Measurements from ENCODE around the gene PRG2. TPM values are rescaled to one million over a fixed set of nuclear protein-coding genes. Genes with fewer than 3 reads are reported as not detected.

Gene PRG2
- total and polyA plus RNA-seq, 2 donors (not counting 1 experiment from before 2014, with no cell fraction given): 0.07 TPM; not detected in 1

DNA sequence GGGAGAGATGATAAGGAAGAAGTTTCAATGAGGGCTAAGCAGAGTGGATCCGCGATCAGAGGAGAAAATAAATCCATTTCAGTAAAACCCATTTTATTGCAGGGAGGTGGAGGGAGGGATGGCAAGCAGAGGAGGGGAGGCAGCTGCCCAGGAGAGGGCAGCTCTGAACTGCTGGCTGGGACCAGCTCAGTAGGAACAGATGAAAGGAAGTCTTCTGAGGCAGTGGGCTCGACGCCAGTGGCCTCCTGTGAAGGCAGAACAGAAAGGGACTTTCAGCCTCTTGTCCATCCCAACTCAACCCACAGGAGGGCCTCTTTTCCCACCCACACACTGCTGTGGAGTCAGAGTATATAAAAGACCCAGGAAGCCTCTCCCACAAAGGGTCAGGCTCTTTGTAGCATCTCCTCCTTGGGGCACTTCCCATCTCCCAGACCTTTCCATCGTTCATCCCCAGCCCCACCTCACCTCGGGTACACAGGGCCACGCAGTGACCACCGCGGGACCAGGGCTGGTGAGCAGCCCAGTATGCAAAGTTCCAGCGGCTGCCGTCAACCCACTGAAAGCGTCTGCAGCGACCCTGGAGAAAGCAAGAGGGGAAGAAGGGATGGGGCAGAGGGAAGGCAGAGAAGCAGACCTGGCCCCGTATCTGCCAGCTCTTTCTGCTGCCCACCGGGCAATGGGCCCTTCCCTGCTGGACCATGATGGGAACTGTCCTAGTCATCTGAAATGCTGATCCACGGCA is 3.0 kb downstream of the PRG2 start:
- Histone ChIP-seq H3K4me2 (replicated peaks; ENCODE audit: low read depth, low read length, poor library complexity, severe bottlenecking) (no peak overlapping the region), H3K9ac (ENCODE audit: low read length) (no peak overlapping the region), H4K20me1 (ENCODE audit: control insufficient read depth, insufficient read depth, low read length, poor library complexity, severe bottlenecking) (no peaks in the 10 kb centered on the region), H3K4me1 (ENCODE audit: control insufficient read depth in 2 of 2, insufficient read depth in 2 of 2, low read length in 2 of 2) (no peaks in the 10 kb centered on the region), H2AFZ (ENCODE audit: insufficient read depth, low read depth, low read length, poor library complexity, severe bottlenecking) (no peak overlapping the region), H3K9me3 (ENCODE audit: control extremely low read depth in 1 of 3, control insufficient read depth in 2 of 3, insufficient read depth in 1 of 3, low read length in 2 of 3) (no peaks in the 10 kb centered on the region), H3K4me3 (ENCODE audit: control extremely low read depth in 1 of 5, extremely low read depth in 1 of 5, insufficient read depth in 1 of 5, low read depth in 2 of 5, low read length in 4 of 5) (no peak overlapping the region), H3K79me2 (ENCODE audit: control insufficient read depth, insufficient read depth, low read length) (no peaks in the 10 kb centered on the region), H3K36me3 (replicated peaks in 1 of 2; ENCODE audit: control extremely low read depth in 1 of 2, control insufficient read depth in 1 of 2, extremely low read depth in 1 of 2, insufficient read depth in 2 of 2, low read length in 1 of 2) (no peaks in the 10 kb centered on the region), H3K27ac (ENCODE audit: low read length in 2 of 2) (no peak overlapping the region), H3K27me3 (replicated peaks in 1 of 4; ENCODE audit: control extremely low read depth in 1 of 4, control insufficient read depth in 3 of 4, insufficient read depth in 4 of 4, low read length in 3 of 4) (no peaks in the 10 kb centered on the region)
- TF ChIP-seq EZH2 (IDR thresholded peaks at IDR 0.05; ENCODE audit: borderline replicate concordance, insufficient read depth, low read depth, low read length, poor library complexity, severe bottlenecking): no peak
- TF ChIP-seq, protein P1, sequence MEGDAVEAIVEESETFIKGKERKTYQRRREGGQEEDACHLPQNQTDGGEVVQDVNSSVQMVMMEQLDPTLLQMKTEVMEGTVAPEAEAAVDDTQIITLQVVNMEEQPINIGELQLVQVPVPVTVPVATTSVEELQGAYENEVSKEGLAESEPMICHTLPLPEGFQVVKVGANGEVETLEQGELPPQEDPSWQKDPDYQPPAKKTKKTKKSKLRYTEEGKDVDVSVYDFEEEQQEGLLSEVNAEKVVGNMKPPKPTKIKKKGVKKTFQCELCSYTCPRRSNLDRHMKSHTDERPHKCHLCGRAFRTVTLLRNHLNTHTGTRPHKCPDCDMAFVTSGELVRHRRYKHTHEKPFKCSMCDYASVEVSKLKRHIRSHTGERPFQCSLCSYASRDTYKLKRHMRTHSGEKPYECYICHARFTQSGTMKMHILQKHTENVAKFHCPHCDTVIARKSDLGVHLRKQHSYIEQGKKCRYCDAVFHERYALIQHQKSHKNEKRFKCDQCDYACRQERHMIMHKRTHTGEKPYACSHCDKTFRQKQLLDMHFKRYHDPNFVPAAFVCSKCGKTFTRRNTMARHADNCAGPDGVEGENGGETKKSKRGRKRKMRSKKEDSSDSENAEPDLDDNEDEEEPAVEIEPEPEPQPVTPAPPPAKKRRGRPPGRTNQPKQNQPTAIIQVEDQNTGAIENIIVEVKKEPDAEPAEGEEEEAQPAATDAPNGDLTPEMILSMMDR (IDR thresholded peaks at IDR 0.05): no peak
- Mint-ChIP-seq H3K27me3 (peaks cover 3% of the 10 kb centered on the region), H3K4me3 (no peak overlapping the region), H3K4me1 (no peaks in the 10 kb centered on the region), H3K9me3 (ENCODE audit: insufficient read depth) (no peaks in the 10 kb centered on the region), H3K27ac (no peak overlapping the region)
- ChIA-PET CTCF (no interaction called here), POLR2A (no interaction called here)
- DNase-seq (no peak), ATAC-seq (ENCODE audit: low read depth) (no peak)
- intact Hi-C loops (cut with micrococcal nuclease): no loop called here
- 84% methylated on average over 8 of the region's 16 CpGs for WGBS (ENCODE audit: insufficient coverage)

GRCh38 chr11:57386178-57386940 is 4.1 kb downstream of the PRG2 start:
- no peak for DNase-seq
- Mint-ChIP-seq H3K27ac (no peak overlapping the region), H3K4me3 (no peak overlapping the region), H3K9me3 (ENCODE audit: insufficient read depth) (no peaks in the 10 kb centered on the region), H3K4me1 (no peaks in the 10 kb centered on the region), H3K27me3 (peaks cover 3% of the 10 kb centered on the region)
- no peaks in the 10 kb centered on the region for H3K27me3 ChIP-seq (replicated peaks in 1 of 4; ENCODE audit: control extremely low read depth in 1 of 4, control insufficient read depth in 3 of 4, insufficient read depth in 4 of 4, low read length in 3 of 4)
- H3K4me1 ChIP-seq (ENCODE audit: control insufficient read depth in 2 of 2, insufficient read depth in 2 of 2, low read length in 2 of 2): no peaks in the 10 kb centered on the region
- ATAC-seq (ENCODE audit: low read depth): no peak
- H3K9me3 ChIP-seq (ENCODE audit: control extremely low read depth in 1 of 3, control insufficient read depth in 2 of 3, insufficient read depth in 1 of 3, low read length in 2 of 3): no peaks in the 10 kb centered on the region
- WGBS (ENCODE audit: insufficient coverage): 93% methylated on average over 3 of the region's 5 CpGs
- CTCF ChIA-PET: no interaction called here
- H3K36me3 ChIP-seq (replicated peaks in 1 of 2; ENCODE audit: control extremely low read depth in 1 of 2, control insufficient read depth in 1 of 2, extremely low read depth in 1 of 2, insufficient read depth in 2 of 2, low read length in 1 of 2): no peaks in the 10 kb centered on the region
- H3K79me2 ChIP-seq (ENCODE audit: control insufficient read depth, insufficient read depth, low read length): no peaks in the 10 kb centered on the region
- no peak overlapping the region for H3K9ac ChIP-seq (ENCODE audit: low read length)
- POLR2A ChIA-PET: no interaction called here
- intact Hi-C loops (cut with micrococcal nuclease): no loop called here
- no peak overlapping the region for H3K4me2 ChIP-seq (replicated peaks; ENCODE audit: low read depth, low read length, poor library complexity, severe bottlenecking)
- no peak for TF ChIP-seq EZH2 (IDR thresholded peaks at IDR 0.05; ENCODE audit: borderline replicate concordance, insufficient read depth, low read depth, low read length, poor library complexity, severe bottlenecking)
- TF ChIP-seq, protein P1 (IDR thresholded peaks at IDR 0.05): no peak
- H4K20me1 ChIP-seq (ENCODE audit: control insufficient read depth, insufficient read depth, low read length, poor library complexity, severe bottlenecking): no peaks in the 10 kb centered on the region
- no peak overlapping the region for H3K4me3 ChIP-seq (ENCODE audit: control extremely low read depth in 1 of 5, extremely low read depth in 1 of 5, insufficient read depth in 1 of 5, low read depth in 2 of 5, low read length in 4 of 5)
- H2AFZ ChIP-seq (ENCODE audit: insufficient read depth, low read depth, low read length, poor library complexity, severe bottlenecking): no peak overlapping the region
- no peak overlapping the region for H3K27ac ChIP-seq (ENCODE audit: low read length in 2 of 2)

Data from B cell (primary cell).